GM18909 (cell line): ENCODE results near the gene FAM151B.
"Not testable (repeated sequence)": the region's sequence is repeated elsewhere in the genome, so short reads cannot be mapped to it uniquely, and the experiment has no call there.

Experiments
- ATAC-seq: cut with Tn5 transposase; IDR thresholded peaks from one replicate; pipeline ENCODE4 v1.9.1; 2021; ENCODE audit warnings: mild to moderate bottlenecking; ENCODE audit not compliant: unreplicated experiment, poor library complexity

The FAM151B gene, protein sequence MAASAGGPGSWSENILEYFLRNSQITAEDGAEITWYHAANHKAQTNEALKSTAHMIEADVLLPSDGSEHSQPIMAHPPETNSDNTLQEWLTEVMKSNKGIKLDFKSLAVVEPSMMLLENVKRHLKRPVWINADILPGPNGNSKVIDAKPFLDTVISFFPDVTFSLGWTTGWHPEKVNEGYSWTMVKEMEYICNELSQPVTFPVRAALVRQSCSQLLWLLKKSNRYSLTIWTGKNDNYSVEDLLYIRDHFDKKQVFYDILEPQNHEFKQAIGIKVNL

GRCh38 chr5:80487829-80488721 lies at the start of gene FAM151B:
Gene FAM151B, plus strand, starts transcription at chr5:80488100. Its CDS starts 24 bp downstream, at chr5:80488124.
- ATAC-seq: peak; percentile 93

GRCh38 chr5:80438739-80439138 lies 49.2 kb upstream of the FAM151B start:
- no peak for ATAC-seq

GRCh38 chr5:80439213-80439612 lies 48.7 kb upstream of the FAM151B start:
- no peak for ATAC-seq

GRCh38 chr5:80442742-80443141 lies 45.2 kb upstream of the FAM151B start:
- ATAC-seq: no peak

GRCh38 chr5:80453366-80453765 lies 34.5 kb upstream of the FAM151B start:
- no peak for ATAC-seq

GRCh38 chr5:80463269-80463668 lies 24.6 kb upstream of the FAM151B start:
- no peak for ATAC-seq

- ATAC-seq: no peak
These were observed 21.0 kb upstream of the FAM151B start for GRCh38 chr5:80466669-80467485.

GRCh38 chr5:80468131-80468530 lies 19.8 kb upstream of the FAM151B start:
- no peak for ATAC-seq

GRCh38 chr5:80470631-80471030 lies 17.3 kb upstream of the FAM151B start:
- ATAC-seq: not testable (repeated sequence)

DNA sequence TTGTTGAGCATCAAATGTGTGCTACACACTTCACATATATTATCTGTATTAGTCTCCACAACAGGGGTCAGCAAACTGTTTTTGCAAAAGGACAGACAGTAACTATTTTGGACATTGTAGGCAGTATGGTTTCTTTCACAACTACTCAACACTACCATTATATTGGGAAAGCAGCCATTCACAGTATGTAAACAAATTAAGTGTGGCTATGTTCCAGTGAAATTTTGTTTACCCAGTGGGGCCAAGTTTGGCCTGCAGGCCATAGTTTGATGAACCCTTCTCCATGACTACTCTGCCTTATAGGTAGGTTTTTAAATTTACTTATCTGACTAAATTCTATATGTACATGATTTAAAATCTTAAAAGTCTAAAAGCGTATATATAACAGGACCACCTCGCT lies 13.0 kb upstream of the FAM151B start:
- no peak for ATAC-seq

DNA sequence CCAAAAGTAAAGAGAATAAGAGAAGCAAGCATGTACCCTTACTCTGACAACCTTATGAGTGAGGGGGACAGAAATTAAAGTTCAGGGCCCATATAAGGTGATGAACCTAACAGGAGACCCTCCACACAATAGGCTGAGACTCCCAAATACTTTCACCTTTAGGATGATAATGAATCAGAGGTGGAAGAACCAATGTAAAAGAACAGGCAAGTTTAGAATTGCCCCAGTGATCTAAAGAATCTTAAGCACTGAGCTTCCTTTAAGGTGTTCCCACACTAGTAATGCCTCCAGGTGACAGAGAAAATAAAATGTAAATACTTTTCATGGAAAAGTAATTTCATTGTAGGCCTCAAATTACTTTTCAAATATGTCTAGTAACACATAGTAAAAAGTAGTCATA lies 8.2 kb upstream of the FAM151B start:
- ATAC-seq: no peak

DNA sequence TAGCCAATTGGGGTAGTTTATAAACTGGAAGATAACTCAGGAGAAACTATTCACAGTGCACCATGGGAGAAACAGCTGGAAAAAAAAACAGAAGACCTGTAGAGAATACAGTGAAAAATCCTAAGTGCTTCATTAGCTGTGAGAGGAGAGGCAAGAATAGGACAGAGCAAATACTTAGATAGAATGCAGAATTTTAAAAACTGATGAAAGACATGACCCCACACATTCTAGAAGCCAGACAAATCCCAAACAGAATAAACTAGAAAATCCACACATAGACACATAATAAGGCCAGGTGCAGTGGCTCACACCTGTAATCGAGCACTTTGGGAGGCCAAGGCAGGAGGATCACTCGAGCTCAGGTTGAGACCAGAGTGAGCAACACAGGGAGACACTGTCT lies 7.5 kb upstream of the FAM151B start:
- ATAC-seq: no peak

DNA sequence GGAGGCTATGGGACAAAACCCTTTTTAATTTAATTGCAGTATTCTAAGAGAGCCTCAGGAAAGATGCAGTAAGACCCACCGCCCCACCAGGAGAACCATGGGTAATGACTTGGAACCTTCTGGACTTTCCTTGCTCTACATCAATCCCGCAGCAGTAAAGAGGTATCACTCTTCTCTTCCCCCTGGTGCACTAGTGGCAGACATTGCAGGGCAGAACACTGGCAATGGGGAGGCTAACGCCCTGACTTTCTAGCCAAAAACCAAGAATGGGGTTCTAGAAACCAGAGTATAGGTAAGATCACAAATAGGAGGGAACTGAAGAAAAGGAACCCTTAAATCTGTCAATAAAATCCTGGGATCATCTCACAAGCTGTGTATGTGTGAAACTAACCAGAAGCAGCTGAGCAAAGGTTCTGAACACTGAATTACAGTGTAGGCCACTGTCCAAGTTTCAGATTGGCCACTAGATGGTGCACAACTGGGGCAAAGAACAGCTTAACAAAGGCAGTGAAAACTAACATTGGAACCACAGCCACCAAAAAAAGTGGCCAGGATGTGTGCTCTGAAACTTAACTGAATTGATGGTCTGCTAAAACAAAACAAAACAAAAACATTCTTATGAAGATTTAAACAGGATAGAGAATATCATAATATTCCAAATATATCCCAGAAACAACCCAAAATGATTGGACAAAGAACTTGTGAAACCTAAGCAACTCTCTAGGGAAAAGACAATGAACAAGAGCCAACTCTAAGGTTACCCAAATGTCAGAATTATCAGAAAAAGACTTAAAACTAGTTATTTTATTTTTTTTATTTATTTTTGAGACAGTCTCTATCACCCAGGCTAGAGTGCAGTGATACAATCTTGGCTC lies 6.6 kb upstream of the FAM151B start:
- ATAC-seq: peak; percentile 71

- ATAC-seq: no peak
These were observed 5.3 kb upstream of the FAM151B start for GRCh38 chr5:80482578-80482977.

DNA sequence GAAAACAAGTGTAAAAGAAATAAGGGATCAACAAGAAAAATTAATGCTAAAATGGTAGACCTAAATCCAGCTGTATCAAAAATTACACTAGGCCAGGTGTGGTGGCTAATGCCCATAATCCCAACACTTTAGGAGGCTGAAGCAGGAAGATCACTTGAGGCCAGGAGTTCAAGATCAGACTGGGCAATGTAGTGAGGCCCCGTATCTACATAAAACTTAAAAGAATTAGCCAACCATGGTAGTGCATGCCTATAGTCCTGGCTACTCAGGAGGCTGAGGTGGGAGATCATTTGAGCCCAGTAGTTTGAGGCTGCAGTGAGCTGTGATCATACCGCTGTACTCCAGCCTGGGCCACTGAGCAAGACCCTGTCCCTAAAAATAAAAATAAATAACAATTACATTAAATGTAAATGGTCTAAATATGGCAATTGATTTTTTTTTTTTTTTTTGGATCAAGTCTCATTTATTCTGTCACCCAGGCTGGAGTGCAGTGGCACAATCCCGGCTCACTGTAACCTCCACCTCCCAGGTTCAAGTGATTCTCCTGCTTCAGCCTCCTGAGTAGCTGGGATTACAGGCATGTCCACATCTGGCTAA lies 4.2 kb upstream of the FAM151B start:
- no peak for ATAC-seq

- no peak for ATAC-seq
These were observed 464 bp upstream of the FAM151B start for GRCh38 chr5:80487444-80487828.

DNA sequence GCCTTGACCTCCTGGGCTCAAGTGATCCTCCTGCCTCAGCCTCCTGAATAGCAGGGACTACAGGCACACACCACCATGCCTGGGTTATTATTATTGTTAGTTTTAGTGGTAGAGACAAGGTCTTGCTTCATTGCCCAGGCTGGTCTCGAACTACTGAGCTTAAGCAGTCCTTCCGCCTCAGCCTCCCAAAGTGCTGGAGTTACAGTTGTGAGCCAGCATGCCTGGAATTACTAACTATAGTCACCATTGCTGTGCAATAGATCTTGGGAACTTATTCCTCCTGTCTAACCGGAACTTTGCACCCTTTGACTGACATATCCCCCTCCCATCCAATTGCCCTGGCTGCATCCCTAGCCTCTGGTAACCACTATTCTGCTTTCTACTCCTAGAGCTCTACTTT lies 3.4 kb downstream of the FAM151B start:
- no peak for ATAC-seq

- no peak for ATAC-seq
These were observed 4.8 kb downstream of the FAM151B start for GRCh38 chr5:80492741-80493140.

- ATAC-seq: not testable (repeated sequence)
These were observed 5.5 kb downstream of the FAM151B start for GRCh38 chr5:80493443-80493842.
